ENCODE measurements around the gene GRK7.
"Not testable (repeated sequence)": the region's sequence is repeated elsewhere in the genome, so short reads cannot be mapped to it uniquely, and the experiment has no call there.

The GRK7 gene

GRCh38 chr3:141779667-141780066 lies 16.5 kb downstream of the GRK7 start:
- TF ChIP-seq CTCF (conservative IDR thresholded peaks at IDR 0.05; ENCODE audit: control insufficient read depth, insufficient read depth, low read depth, low read length): no peak
- no peak overlapping the region for H3K4me3 ChIP-seq (ENCODE audit: control insufficient read depth, low read depth, low read length)
- no peak for DNase-seq (ENCODE audit: low read depth)

GRCh38 chr3:141782386-141782932 lies 19.3 kb downstream of the GRK7 start:
- no peak for DNase-seq (ENCODE audit: low read depth)
- no peak overlapping the region for H3K4me3 ChIP-seq (ENCODE audit: control insufficient read depth, low read depth, low read length)
- peak; percentile 12 for TF ChIP-seq CTCF (conservative IDR thresholded peaks at IDR 0.05; ENCODE audit: control insufficient read depth, insufficient read depth, low read depth, low read length)

GRCh38 chr3:141783632-141784031 lies 20.4 kb downstream of the GRK7 start:
- no peak for TF ChIP-seq CTCF (conservative IDR thresholded peaks at IDR 0.05; ENCODE audit: control insufficient read depth, insufficient read depth, low read depth, low read length)
- no peak overlapping the region for H3K4me3 ChIP-seq (ENCODE audit: control insufficient read depth, low read depth, low read length)
- DNase-seq (ENCODE audit: low read depth): no peak

- H3K4me3 ChIP-seq (ENCODE audit: control insufficient read depth, low read depth, low read length): no peak overlapping the region
- DNase-seq (ENCODE audit: low read depth): no peak
- no peak for TF ChIP-seq CTCF (conservative IDR thresholded peaks at IDR 0.05; ENCODE audit: control insufficient read depth, insufficient read depth, low read depth, low read length)
Observed at GRCh38 chr3:141784096-141784495, 20.9 kb downstream of the GRK7 start.

- no peak for TF ChIP-seq CTCF (conservative IDR thresholded peaks at IDR 0.05; ENCODE audit: control insufficient read depth, insufficient read depth, low read depth, low read length)
- no peak overlapping the region for H3K4me3 ChIP-seq (ENCODE audit: control insufficient read depth, low read depth, low read length)
- DNase-seq (ENCODE audit: low read depth): no peak
Observed at GRCh38 chr3:141784531-141784930, 21.3 kb downstream of the GRK7 start.

GRCh38 chr3:141788149-141788548 lies 24.9 kb downstream of the GRK7 start:
- H3K4me3 ChIP-seq (ENCODE audit: control insufficient read depth, low read depth, low read length): no peak overlapping the region
- TF ChIP-seq CTCF (conservative IDR thresholded peaks at IDR 0.05; ENCODE audit: control insufficient read depth, insufficient read depth, low read depth, low read length): no peak
- no peak for DNase-seq (ENCODE audit: low read depth)

- not testable (repeated sequence) for DNase-seq (ENCODE audit: low read depth); H3K4me3 ChIP-seq (ENCODE audit: control insufficient read depth, low read depth, low read length)
Observed at GRCh38 chr3:141788750-141789149, 25.5 kb downstream of the GRK7 start.
